Erythroblast (primary cell): Measurements from ENCODE around the gene EMB.
"Not testable (repeated sequence)": the region's sequence is repeated elsewhere in the genome, so short reads cannot be mapped to it uniquely, and the experiment has no call there.

Source experiments
- GATA1 ChIP-seq: IDR thresholded peaks from 2 replicates; pipeline ENCODE4 v1.6.1; 2011; ENCODE audit warnings: low read depth, mild to moderate bottlenecking, control low read depth, low read length, moderate library complexity
- POLR2A ChIP-seq: IDR thresholded peaks from 2 replicates; pipeline ENCODE4 v1.6.1; 2011; ENCODE audit warnings: mild to moderate bottlenecking, low read length

DNA sequence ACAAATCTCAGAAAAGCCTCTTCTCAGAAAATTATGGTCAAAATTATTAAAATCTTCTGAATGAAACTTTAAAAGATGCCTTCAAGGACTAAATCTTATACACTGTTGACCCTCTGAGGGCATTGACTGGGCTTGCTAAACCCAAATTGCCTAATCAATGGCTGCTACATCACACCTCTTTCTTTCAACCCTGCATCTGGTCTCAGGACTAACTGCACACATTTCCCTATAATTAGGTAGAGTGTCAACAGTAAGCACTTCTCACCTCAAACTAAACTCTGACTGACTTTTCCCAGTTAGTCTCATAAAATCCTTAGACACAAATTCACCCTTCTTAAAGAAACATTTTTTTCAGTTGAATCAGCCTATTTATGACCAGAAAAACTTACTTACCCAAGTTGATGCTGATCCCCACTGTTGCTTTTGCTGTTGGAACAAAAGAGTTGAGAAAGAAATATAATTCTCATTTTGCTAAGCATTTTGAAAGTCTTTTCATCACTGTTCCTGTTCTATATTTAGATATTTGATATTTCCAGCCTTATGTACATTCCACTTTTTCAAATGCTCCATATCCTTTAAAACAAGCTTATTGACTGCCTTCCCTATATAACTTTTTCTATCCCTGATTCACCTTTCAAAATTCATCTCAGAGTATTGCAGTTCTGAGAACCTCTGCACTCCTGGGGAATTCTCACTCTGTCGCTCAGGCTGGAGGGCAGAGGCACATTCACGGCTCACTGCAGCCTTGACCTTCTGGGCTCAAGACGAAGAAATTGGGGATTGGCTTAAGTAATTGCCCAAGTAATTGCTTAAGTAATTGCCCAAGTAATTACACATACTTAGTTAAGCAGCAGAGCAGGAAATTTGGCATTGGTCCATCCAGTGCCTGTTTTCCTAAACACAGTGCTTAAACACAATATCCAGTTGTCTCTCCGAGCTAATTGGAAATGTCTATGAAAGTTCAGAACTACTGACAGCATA lies 1.8 kb upstream of the EMB start:
- not testable (repeated sequence) for TF ChIP-seq POLR2A, GATA1
